Caco-2 (cell line): ENCODE measurements around the gene PSTK. TPM values are rescaled to one million over a fixed set of nuclear protein-coding genes. Genes with fewer than 3 reads are reported as not detected.

Experiments used
- BruUV-seq: library from RNA; stranded (reverse); fragments of 400-500 nt; replicated peaks from 2 replicates; lab custom pipeline; 2021; lab: Mats Ljungman, UMichigan
- CTCF ChIA-PET: fragments of 300-600 bp; sonication (Branson Sonifier 250); formaldehyde crosslinking; loops from one replicate; lab custom pipeline; 2022; ENCODE audit warnings: antibody characterized with exemption; lab: Charles Lee
- POLR2A ChIA-PET: fragments of 300-600 bp; sonication (Branson Sonifier 250); formaldehyde crosslinking; loops from one replicate; lab custom pipeline; 2022; ENCODE audit warnings: antibody characterized with exemption; lab: Charles Lee
- DNase-seq, 2 experiments: peaks; one replicate each; pipeline versions ENCODE4 v3.0.0 to v3.0.0-alpha.2; 2020 to 2022
- H3K27me3 ChIP-seq: replicated peaks from 2 replicates; pipeline ENCODE4 v1.6.0; 2011; ENCODE audit warnings: low read length; ENCODE audit not compliant: control insufficient read depth, insufficient read depth
- H3K36me3 ChIP-seq: 2 replicates; pipeline ENCODE4 v1.5.1; 2011; ENCODE audit warnings: low read length; ENCODE audit not compliant: control insufficient read depth, insufficient read depth
- H3K4me1 ChIP-seq: fragments of 250-450 bp; sonication (Bioruptor Pico); 2 replicates; pipeline ENCODE4 v1.5.1; 2020; ENCODE audit warnings: mild to moderate bottlenecking
- H3K4me3 ChIP-seq: 2 replicates; pipeline ENCODE4 v1.5.1; 2011; ENCODE audit warnings: low read depth, mild to moderate bottlenecking, control low read depth, low read length
- H3K9me3 ChIP-seq: fragments of 250-450 bp; sonication (Bioruptor Pico); 2 replicates; pipeline ENCODE4 v1.5.1; 2020; ENCODE audit warnings: mild to moderate bottlenecking, moderate library complexity
- H3K27ac Mint-ChIP-seq: one replicate; pipeline ENCODE4 v1.8.0; 2022; ENCODE audit warnings: mixed read lengths; ENCODE audit not compliant: unreplicated experiment
- H3K27me3 Mint-ChIP-seq: one replicate; pipeline ENCODE4 v1.8.0; 2022; ENCODE audit warnings: mixed read lengths; ENCODE audit not compliant: insufficient read depth, unreplicated experiment
- H3K36me3 Mint-ChIP-seq: one replicate; pipeline ENCODE4 v1.8.0; 2022; ENCODE audit warnings: mild to moderate bottlenecking, mixed read lengths; ENCODE audit not compliant: insufficient read depth, unreplicated experiment
- H3K4me1 Mint-ChIP-seq: one replicate; pipeline ENCODE4 v1.8.0; 2022; ENCODE audit warnings: low read depth, mixed read lengths; ENCODE audit not compliant: unreplicated experiment
- H3K4me3 Mint-ChIP-seq: one replicate; pipeline ENCODE4 v1.8.0; 2022; ENCODE audit warnings: mild to moderate bottlenecking, moderate library complexity, mixed read lengths; ENCODE audit not compliant: unreplicated experiment
- H3K9me3 Mint-ChIP-seq: one replicate; pipeline ENCODE4 v1.8.0; 2022; ENCODE audit warnings: mixed read lengths; ENCODE audit not compliant: unreplicated experiment
- intact Hi-C: fragments of 100-400 bp; cut with micrococcal nuclease; formaldehyde crosslinking; loops from one replicate; pipeline ENCODE4 v1.10.0; 2022; ENCODE audit not compliant: unreplicated experiment
- total RNA-seq: library from RNA; stranded (reverse); gene quantifications from 2 replicates; pipeline ENCODE4 v1.2.3, GENCODE V29; 2022
- TF ChIP-seq, protein P1 (sequence below), 2 experiments: fragments of 200-600 bp in 1 of 2; IDR thresholded peaks; 1 replicate in 1 of 2; 2 replicates in 1 of 2; pipeline versions ENCODE4 v1.5.1 to v1.8.0; 2011 to 2022; ENCODE audit warnings: antibody characterized with exemption in 1 of 2, control low read depth in 1 of 2, inconsistent platforms in 1 of 2, low read depth in 1 of 2, low read length in 1 of 2, mild to moderate bottlenecking in 1 of 2, moderate library complexity in 1 of 2; ENCODE audit not compliant: insufficient read depth in 1 of 2, severe bottlenecking in 1 of 2, unreplicated experiment in 1 of 2

The PSTK gene
- total RNA-seq, 1 experiment from 2014 or later, result 8.2 TPM

DNA sequence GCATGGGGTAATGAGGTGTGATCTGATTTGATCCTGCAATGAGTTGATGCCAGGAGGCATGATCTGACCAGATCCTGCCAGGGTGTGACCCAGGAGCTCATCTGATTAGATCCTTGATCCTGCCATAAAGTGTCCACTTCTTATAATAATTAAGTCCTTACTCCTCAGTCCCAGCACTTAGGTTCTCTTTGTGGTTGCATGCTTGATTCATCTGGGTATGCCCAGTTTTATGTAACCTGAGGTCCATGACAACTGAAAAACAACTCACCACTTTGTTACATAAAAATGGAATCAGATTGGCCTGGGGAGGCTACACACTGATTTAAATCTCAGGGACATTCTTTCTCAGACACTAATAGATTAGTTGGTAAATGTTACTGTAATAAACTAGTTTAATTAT is 47.7 kb downstream of the PSTK start:
- Mint-ChIP-seq H3K4me3 (no peak overlapping the region), H3K4me1 (no peaks in the 10 kb centered on the region), H3K27ac (no peak overlapping the region), H3K27me3 (no peaks in the 10 kb centered on the region), H3K9me3 (no peaks in the 10 kb centered on the region), H3K36me3 (no peaks in the 10 kb centered on the region)
- Histone ChIP-seq H3K9me3 (no peaks in the 10 kb centered on the region), H3K36me3 (no peaks in the 10 kb centered on the region), H3K4me3 (no peak overlapping the region), H3K27me3 (no peaks in the 10 kb centered on the region), H3K4me1 (no peaks in the 10 kb centered on the region)
- intact Hi-C loops, result no loop called here
- POLR2A ChIA-PET, result no interaction called here
- BruUV-seq, result no TSS peak
- CTCF ChIA-PET, result no interaction called here
- TF ChIP-seq, protein P1, sequence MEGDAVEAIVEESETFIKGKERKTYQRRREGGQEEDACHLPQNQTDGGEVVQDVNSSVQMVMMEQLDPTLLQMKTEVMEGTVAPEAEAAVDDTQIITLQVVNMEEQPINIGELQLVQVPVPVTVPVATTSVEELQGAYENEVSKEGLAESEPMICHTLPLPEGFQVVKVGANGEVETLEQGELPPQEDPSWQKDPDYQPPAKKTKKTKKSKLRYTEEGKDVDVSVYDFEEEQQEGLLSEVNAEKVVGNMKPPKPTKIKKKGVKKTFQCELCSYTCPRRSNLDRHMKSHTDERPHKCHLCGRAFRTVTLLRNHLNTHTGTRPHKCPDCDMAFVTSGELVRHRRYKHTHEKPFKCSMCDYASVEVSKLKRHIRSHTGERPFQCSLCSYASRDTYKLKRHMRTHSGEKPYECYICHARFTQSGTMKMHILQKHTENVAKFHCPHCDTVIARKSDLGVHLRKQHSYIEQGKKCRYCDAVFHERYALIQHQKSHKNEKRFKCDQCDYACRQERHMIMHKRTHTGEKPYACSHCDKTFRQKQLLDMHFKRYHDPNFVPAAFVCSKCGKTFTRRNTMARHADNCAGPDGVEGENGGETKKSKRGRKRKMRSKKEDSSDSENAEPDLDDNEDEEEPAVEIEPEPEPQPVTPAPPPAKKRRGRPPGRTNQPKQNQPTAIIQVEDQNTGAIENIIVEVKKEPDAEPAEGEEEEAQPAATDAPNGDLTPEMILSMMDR (IDR thresholded peaks at IDR 0.05; ENCODE audit: insufficient read depth in 1 of 2, low read depth in 1 of 2, low read length in 1 of 2, severe bottlenecking in 1 of 2, unreplicated experiment in 1 of 2), result no peak
- DNase-seq, result no peak

DNA sequence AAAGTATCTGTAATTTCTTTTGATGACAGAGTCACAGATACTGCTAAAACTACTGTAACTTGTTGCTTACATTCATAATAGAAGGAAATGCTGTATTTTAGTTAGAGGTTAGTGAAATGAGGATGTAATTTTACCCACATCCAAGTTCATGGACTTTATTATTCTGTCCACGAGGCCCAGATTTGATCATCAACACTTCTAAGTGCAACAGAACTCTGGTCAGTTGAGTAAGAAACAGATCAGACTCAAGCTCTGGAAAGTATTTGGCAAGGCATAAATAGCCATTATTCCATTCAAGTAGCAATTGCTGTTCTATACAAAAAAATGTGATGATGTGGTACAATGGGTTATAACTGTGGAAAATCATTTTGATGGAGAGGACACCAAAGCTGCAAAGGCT is 50.9 kb downstream of the PSTK start:
- no TSS peak for BruUV-seq
- TF ChIP-seq, protein P1 (IDR thresholded peaks at IDR 0.05; ENCODE audit: insufficient read depth in 1 of 2, low read depth in 1 of 2, low read length in 1 of 2, severe bottlenecking in 1 of 2, unreplicated experiment in 1 of 2), result no peak
- Histone ChIP-seq H3K9me3 (no peaks in the 10 kb centered on the region), H3K4me3 (no peak overlapping the region), H3K36me3 (no peaks in the 10 kb centered on the region), H3K27me3 (no peaks in the 10 kb centered on the region), H3K4me1 (no peaks in the 10 kb centered on the region)
- POLR2A ChIA-PET, result no interaction called here
- intact Hi-C loops, result no loop called here
- no peaks in the 10 kb centered on the region for H3K27me3 Mint-ChIP-seq
- peaks cover 6% of the 10 kb centered on the region for H3K36me3 Mint-ChIP-seq
- no peaks in the 10 kb centered on the region for H3K4me1 Mint-ChIP-seq
- no peak overlapping the region for H3K4me3 Mint-ChIP-seq
- H3K9me3 Mint-ChIP-seq, result no peaks in the 10 kb centered on the region
- CTCF ChIA-PET, result no interaction called here
- H3K27ac Mint-ChIP-seq, result no peak overlapping the region
- no peak for DNase-seq

DNA sequence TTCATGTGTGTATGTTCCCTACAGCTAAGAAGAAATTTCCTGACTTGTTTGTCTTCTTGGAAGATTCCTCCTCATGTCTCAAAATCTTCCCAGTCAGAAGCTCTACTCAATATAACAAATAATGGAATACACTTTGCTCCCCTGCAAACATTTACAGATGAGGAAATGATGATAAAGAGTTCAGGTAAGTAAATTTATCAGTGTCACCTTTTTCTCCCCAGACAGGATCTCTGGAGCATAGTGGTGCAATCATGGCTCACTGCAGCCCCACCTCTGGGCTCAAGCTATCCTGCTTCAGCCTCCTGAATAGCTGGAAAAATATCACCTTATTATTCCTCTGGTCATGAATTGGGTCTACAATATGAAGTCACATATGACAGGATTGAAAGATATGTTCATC is 54.1 kb downstream of the PSTK start:
- CTCF ChIA-PET, result interaction anchor here (1.3 to 2.0 kb wide), 2 partner anchors 8 to 13 kb away, joined by 3 to 6 read pairs; no protein-coding TSS in a partner anchor

More for the DNA sequence above, 54.1 kb downstream of the PSTK start:
- Histone ChIP-seq H3K4me1 (no peaks in the 10 kb centered on the region), H3K4me3 (no peak overlapping the region), H3K36me3 (no peaks in the 10 kb centered on the region), H3K9me3 (no peaks in the 10 kb centered on the region), H3K27me3 (no peaks in the 10 kb centered on the region)
- no peak overlapping the region for H3K27ac Mint-ChIP-seq
- no peaks in the 10 kb centered on the region for H3K4me1 Mint-ChIP-seq
- H3K36me3 Mint-ChIP-seq, result peaks cover 6% of the 10 kb centered on the region
- H3K4me3 Mint-ChIP-seq, result no peak overlapping the region
- POLR2A ChIA-PET, result no interaction called here
- no peak for DNase-seq
- TF ChIP-seq, protein P1 (IDR thresholded peaks at IDR 0.05; ENCODE audit: insufficient read depth in 1 of 2, low read depth in 1 of 2, low read length in 1 of 2, severe bottlenecking in 1 of 2, unreplicated experiment in 1 of 2), result no peak
- intact Hi-C loops, result no loop called here
- H3K9me3 Mint-ChIP-seq, result no peaks in the 10 kb centered on the region
- no TSS peak for BruUV-seq
- H3K27me3 Mint-ChIP-seq, result no peaks in the 10 kb centered on the region
